ENCODE measurements around the gene ARL6IP4. TPM values are rescaled to one million over a fixed set of nuclear protein-coding genes. Genes with fewer than 3 reads are reported as not detected.

Gene ARL6IP4
- total RNA-seq, 1 donor from 2014 or later: 146 TPM

DNA sequence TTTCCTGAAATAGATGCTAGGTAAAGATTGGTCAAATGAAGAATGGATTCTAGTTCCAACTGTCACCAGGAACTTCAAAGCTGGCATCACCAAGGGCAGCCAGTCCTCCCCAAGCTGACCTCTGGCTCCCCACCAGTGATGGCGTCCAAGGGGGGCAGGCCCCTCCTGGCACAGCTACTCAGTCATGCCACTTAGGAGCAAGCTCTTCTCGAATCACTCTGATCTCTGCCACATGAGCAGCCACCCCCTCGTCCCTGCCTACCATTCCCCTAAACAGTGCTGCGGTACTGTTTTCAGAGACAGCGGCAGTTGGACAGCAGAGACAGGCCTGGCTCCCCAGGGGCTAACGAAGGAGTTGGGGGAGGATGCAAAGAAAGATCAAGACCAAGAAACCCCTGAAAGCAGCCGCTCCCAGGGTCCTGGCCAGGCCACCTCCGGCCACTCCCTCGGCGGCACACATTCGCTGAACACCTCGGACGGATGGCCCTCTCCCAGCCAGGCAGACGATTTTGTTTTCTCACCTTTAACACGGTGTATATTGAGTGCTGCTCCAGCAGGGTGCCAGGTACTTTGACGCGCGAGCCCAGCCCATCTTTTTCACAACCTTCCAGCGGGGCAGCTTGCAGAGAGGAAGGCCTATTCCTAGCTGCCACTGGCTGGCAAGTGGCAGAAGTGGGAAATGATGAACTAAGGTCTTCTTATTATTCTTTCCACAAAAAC lies 47.4 kb downstream of the ARL6IP4 start:
- Mint-ChIP-seq H3K36me3 (no peaks in the 10 kb centered on the region), H3K4me3 (no peak overlapping the region), H3K4me1 (ENCODE audit: unreplicated experiment) (no peaks in the 10 kb centered on the region), H3K9me3 (no peaks in the 10 kb centered on the region), H3K27ac (no peak overlapping the region), H3K27me3 (no peaks in the 10 kb centered on the region)
- no peak for DNase-seq (ENCODE audit: extremely low spot score, unreplicated experiment)
- TF ChIP-seq, protein P1, sequence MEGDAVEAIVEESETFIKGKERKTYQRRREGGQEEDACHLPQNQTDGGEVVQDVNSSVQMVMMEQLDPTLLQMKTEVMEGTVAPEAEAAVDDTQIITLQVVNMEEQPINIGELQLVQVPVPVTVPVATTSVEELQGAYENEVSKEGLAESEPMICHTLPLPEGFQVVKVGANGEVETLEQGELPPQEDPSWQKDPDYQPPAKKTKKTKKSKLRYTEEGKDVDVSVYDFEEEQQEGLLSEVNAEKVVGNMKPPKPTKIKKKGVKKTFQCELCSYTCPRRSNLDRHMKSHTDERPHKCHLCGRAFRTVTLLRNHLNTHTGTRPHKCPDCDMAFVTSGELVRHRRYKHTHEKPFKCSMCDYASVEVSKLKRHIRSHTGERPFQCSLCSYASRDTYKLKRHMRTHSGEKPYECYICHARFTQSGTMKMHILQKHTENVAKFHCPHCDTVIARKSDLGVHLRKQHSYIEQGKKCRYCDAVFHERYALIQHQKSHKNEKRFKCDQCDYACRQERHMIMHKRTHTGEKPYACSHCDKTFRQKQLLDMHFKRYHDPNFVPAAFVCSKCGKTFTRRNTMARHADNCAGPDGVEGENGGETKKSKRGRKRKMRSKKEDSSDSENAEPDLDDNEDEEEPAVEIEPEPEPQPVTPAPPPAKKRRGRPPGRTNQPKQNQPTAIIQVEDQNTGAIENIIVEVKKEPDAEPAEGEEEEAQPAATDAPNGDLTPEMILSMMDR (conservative IDR thresholded peaks at IDR 0.05): no peak

DNA sequence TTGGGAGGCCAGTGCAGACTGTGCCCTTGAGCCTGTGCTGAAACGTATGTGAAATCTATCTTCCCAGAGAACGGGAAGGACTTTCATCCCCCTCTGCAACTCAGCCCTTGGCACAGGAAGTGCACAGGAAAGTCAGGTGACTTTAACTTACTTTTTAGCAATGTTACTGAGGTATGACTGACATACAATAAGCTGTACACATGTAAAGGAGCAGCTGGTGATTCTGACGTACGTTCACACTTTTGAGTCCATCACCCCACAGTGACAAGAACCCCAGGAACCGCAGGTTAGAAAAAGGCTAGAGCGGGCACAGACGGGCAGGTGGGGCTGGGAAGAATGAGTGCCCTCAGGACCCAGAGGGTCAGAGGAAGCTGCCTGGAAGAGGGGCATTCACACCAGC lies 48.0 kb downstream of the ARL6IP4 start:
- DNase-seq (ENCODE audit: extremely low spot score, unreplicated experiment): no peak
- TF ChIP-seq, protein P1 (conservative IDR thresholded peaks at IDR 0.05): no peak
- Mint-ChIP-seq H3K36me3 (no peaks in the 10 kb centered on the region), H3K4me1 (ENCODE audit: unreplicated experiment) (no peaks in the 10 kb centered on the region), H3K27ac (no peak overlapping the region), H3K9me3 (no peaks in the 10 kb centered on the region), H3K4me3 (no peak overlapping the region), H3K27me3 (no peaks in the 10 kb centered on the region)

DNA sequence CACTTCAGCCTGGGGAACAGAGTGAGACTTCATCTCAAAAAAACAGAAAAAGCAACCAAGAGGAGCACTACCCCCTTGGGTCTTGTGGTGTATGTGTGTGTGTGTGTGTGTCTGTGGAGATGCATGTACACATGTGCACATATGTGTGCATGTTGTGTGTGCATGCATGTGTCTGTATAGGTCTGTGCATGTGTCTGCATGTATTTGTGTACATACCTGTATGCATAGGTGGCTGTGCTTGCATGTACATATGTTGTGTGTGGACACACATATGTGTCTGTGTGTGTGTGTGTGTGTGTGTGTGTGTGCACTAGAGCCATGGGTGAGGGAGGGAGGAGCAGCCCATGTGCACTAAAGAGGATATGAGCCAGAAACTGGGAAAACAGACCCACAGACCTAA lies 49.1 kb downstream of the ARL6IP4 start:
- DNase-seq (ENCODE audit: extremely low spot score, unreplicated experiment): no peak
- TF ChIP-seq, protein P1 (conservative IDR thresholded peaks at IDR 0.05): no peak
- no peak overlapping the region for H3K4me3 Mint-ChIP-seq
- H3K27ac Mint-ChIP-seq: no peak overlapping the region
- H3K9me3 Mint-ChIP-seq: no peaks in the 10 kb centered on the region
- H3K4me1 Mint-ChIP-seq (ENCODE audit: unreplicated experiment): no peaks in the 10 kb centered on the region
- H3K36me3 Mint-ChIP-seq: no peaks in the 10 kb centered on the region
- no peaks in the 10 kb centered on the region for H3K27me3 Mint-ChIP-seq

DNA sequence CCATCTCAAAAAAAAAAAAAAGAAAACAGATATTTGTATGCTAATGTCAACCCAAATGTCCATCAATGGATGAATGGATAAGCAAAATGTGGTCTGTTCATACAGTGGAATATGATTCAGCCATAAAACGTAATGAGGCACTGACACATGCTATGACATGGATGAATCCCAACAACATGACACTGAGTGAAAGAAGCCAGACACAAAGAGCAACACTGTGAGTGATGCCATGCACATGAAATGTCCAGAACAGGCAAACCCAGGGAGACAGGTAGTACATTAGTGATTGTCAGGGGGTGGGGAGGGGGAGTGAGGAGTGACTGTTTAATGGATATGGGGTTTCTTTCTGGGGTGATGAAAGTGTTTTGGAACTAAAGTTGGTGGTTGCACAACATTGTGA lies 50.2 kb downstream of the ARL6IP4 start:
- no peaks in the 10 kb centered on the region for H3K36me3 Mint-ChIP-seq
- peaks cover 5% of the 10 kb centered on the region for H3K4me1 Mint-ChIP-seq (ENCODE audit: unreplicated experiment)
- H3K9me3 Mint-ChIP-seq: no peaks in the 10 kb centered on the region
- H3K27ac Mint-ChIP-seq: no peak overlapping the region
- TF ChIP-seq, protein P1 (conservative IDR thresholded peaks at IDR 0.05): no peak
- DNase-seq (ENCODE audit: extremely low spot score, unreplicated experiment): no peak
- H3K27me3 Mint-ChIP-seq: no peaks in the 10 kb centered on the region
- H3K4me3 Mint-ChIP-seq: no peak overlapping the region

DNA sequence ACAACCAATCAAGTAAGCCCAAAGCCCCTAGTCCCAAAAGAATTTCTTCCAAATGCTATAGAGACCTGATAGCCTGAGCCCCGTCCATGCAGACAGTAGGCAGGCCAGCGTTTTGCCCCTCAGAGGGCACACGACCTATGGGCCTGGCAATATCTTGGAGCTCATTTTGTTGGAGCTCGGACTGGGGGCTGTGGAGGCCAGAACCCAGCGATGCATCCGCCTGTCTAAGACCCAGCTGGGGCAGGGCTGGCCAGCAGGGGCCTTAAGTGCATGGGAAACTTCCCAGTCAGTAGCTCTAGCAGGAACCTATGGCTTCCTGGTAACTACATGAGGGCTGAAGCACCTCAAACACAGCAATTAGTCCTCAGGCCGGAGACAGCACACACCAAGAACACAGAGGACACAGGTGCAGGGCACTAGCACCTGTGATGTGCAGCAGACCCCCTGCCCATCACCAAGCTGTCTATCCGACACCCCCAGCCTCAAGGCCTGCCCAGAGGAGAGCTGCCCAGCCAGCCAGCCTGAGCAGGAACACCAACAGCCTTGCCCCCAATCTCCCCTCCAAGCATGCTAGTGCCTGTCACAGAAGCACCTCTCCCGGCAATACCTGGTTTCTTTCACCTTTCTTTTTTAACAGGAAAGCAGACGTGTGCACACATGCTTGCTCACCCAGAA lies 50.8 kb downstream of the ARL6IP4 start:
- no peaks in the 10 kb centered on the region for H3K36me3 Mint-ChIP-seq
- peaks cover 5% of the 10 kb centered on the region for H3K4me1 Mint-ChIP-seq (ENCODE audit: unreplicated experiment)
- no peak overlapping the region for H3K4me3 Mint-ChIP-seq
- TF ChIP-seq, protein P1 (conservative IDR thresholded peaks at IDR 0.05): no peak
- H3K27ac Mint-ChIP-seq: no peak overlapping the region
- no peaks in the 10 kb centered on the region for H3K9me3 Mint-ChIP-seq
- DNase-seq (ENCODE audit: extremely low spot score, unreplicated experiment): no peak
- H3K27me3 Mint-ChIP-seq: no peaks in the 10 kb centered on the region

Small RNA genes lying within 50 kb of the gene (microRNA-seq; reads per million reads assigned to microRNA genes)
- not detected for gene MIR4304

Other genes with a start within 250 kb of the ARL6IP4 start
- 5.0 and 7.4 TPM in 2 replicates for gene HCAR1, start 249.8 kb upstream of the ARL6IP4 start, total RNA-seq (ENCODE audit: low replicate concordance)
- 63.2 and 75.2 TPM in 2 replicates for gene DENR, start 227.9 kb upstream of the ARL6IP4 start, total RNA-seq (ENCODE audit: low replicate concordance)
- 0.57 and 1.0 TPM in 2 replicates for gene CCDC62, start 206.1 kb upstream of the ARL6IP4 start, total RNA-seq (ENCODE audit: low replicate concordance)
- gene HIP1R, start 145.2 kb upstream of the ARL6IP4 start, total RNA-seq (ENCODE audit: low replicate concordance): 40.5 and 45.5 TPM in 2 replicates
- 32.4 and 43.6 TPM in 2 replicates for gene VPS37B, start 84.6 kb upstream of the ARL6IP4 start, total RNA-seq (ENCODE audit: low replicate concordance)
- 6.7 and 9.6 TPM in 2 replicates for gene ABCB9, start 14.2 kb upstream of the ARL6IP4 start, total RNA-seq (ENCODE audit: low replicate concordance)
- gene OGFOD2, start 5.4 kb upstream of the ARL6IP4 start, total RNA-seq (ENCODE audit: low replicate concordance): 17.0 and 24.1 TPM in 2 replicates
- gene PITPNM2, start 170.4 kb downstream of the ARL6IP4 start, total RNA-seq (ENCODE audit: low replicate concordance): 6.8 and 8.6 TPM in 2 replicates

Data from type B pancreatic cell (in vitro differentiated cells).